Bronchial epithelial cell (primary cell): Measurements from ENCODE around the gene TMEM151B. TPM values are rescaled to one million over a fixed set of nuclear protein-coding genes. Genes with fewer than 3 reads are reported as not detected.

Source experiments
- DNase-seq: peaks from one replicate; pipeline ENCODE4 v3.0.0-alpha.2; 2010; ENCODE audit warnings: low read depth
- FAIRE-seq: peaks from 2 replicates; lab custom pipeline; 2011; peaks lifted over from hg19 to GRCh38; lab: Jason Lieb, UNC
- H3K27me3 ChIP-seq: 2 replicates; pipeline ENCODE4 v1.5.1; 2011; ENCODE audit warnings: low read length; ENCODE audit not compliant: control insufficient read depth, insufficient read depth
- H3K36me3 ChIP-seq: 2 replicates; pipeline ENCODE4 v1.5.1; 2011; ENCODE audit warnings: low read length; ENCODE audit not compliant: control insufficient read depth, insufficient read depth
- H3K4me3 ChIP-seq: 2 replicates; pipeline ENCODE4 v1.5.1; 2011; ENCODE audit warnings: mild to moderate bottlenecking, low read depth, low read length, control low read depth
- CTCF ChIP-seq: IDR thresholded peaks from 2 replicates; pipeline ENCODE4 v1.5.1; 2011; ENCODE audit warnings: mild to moderate bottlenecking, moderate library complexity, low read length, control low read depth, inconsistent platforms; ENCODE audit not compliant: insufficient read depth, severe bottlenecking
- total RNA-seq: library from RNA; depleted of rRNA; stranded (reverse); fragments of >200 nt; gene quantifications from 2 replicates; pipeline ENCODE4 v1.2.1, GENCODE V29; 2014

The TMEM151B gene
- total RNA-seq, 1 donor from 2014 or later, result not detected

DNA sequence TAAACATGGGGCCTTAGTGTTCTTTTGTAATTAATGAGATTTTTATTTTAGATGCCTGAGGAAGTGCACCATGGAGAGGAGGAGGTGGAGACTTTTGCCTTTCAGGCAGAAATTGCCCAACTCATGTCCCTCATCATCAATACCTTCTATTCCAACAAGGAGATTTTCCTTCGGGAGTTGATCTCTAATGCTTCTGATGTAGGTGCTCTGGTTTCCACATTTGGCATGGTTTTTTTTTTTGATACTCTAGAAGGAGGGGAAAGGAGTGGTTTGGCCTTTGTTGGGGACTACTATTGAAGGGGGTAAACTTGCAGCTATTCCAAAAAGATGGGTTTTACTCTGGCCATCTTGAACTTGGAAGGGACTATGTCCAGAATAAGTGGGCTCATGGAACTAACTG lies 21.7 kb upstream of the TMEM151B start:
- no peak for DNase-seq
- peaks cover 22% of the 10 kb centered on the region for H3K36me3 ChIP-seq
- TF ChIP-seq CTCF, result no peak
- no peak for FAIRE-seq
- no peaks in the 10 kb centered on the region for H3K27me3 ChIP-seq
- peak overlapping the region; percentile 59 for H3K4me3 ChIP-seq

DNA sequence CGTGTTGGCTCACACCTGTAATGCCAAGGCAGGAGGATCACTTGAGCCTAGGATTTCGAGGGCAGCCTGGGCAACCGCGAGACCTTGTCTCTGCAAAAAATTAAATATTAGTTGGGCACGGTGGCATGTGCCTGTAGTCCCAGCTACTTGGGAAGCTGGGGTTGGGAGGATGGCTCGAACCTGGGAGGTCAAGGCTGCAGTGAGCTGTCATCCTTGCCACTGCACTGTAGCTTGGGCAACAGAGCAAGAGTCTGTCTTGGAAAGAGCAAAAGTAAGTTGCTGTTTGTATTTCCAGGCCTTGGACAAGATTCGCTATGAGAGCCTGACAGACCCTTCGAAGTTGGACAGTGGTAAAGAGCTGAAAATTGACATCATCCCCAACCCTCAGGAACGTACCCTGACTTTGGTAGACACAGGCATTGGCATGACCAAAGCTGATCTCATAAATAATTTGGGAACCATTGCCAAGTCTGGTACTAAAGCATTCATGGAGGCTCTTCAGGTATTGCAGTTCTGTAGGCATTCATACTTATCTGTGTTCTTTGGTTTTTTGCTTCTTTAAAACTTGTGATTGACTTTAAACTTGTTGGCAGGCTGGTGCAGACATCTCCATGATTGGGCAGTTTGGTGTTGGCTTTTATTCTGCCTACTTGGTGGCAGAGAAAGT lies 21.0 kb upstream of the TMEM151B start:
- Histone ChIP-seq H3K36me3 (peaks cover 25% of the 10 kb centered on the region), H3K27me3 (no peaks in the 10 kb centered on the region), H3K4me3 (no peak overlapping the region)
- FAIRE-seq (no peak), DNase-seq (no peak)
- no peak for TF ChIP-seq CTCF

DNA sequence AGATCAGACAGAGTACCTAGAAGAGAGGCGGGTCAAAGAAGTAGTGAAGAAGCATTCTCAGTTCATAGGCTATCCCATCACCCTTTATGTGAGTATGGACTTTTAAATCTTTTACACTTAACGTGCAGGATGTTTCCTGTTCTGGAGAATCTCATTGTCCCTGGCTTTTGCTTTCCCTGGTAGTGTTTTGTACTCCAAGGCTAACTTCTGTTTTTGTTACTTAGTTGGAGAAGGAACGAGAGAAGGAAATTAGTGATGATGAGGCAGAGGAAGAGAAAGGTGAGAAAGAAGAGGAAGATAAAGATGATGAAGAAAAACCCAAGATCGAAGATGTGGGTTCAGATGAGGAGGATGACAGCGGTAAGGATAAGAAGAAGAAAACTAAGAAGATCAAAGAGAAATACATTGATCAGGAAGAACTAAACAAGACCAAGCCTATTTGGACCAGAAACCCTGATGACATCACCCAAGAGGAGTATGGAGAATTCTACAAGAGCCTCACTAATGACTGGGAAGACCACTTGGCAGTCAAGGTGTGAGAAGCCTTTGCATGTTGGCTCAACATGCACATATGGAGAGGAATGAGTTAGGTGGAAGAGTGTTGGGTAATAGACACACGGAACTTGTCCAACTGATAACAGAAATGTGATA lies 20.1 kb upstream of the TMEM151B start:
- Histone ChIP-seq H3K27me3 (no peaks in the 10 kb centered on the region), H3K36me3 (peaks cover 33% of the 10 kb centered on the region), H3K4me3 (no peak overlapping the region)
- DNase-seq (no peak), FAIRE-seq (no peak)
- TF ChIP-seq CTCF, result no peak

- DNase-seq, result no peak
- H3K27me3 ChIP-seq, result no peaks in the 10 kb centered on the region
- FAIRE-seq, result no peak
- TF ChIP-seq CTCF, result no peak
- H3K4me3 ChIP-seq, result no peak overlapping the region
- H3K36me3 ChIP-seq, result peaks cover 34% of the 10 kb centered on the region
These were observed 19.5 kb upstream of the TMEM151B start for GRCh38 chr6:44250718-44251123.

DNA sequence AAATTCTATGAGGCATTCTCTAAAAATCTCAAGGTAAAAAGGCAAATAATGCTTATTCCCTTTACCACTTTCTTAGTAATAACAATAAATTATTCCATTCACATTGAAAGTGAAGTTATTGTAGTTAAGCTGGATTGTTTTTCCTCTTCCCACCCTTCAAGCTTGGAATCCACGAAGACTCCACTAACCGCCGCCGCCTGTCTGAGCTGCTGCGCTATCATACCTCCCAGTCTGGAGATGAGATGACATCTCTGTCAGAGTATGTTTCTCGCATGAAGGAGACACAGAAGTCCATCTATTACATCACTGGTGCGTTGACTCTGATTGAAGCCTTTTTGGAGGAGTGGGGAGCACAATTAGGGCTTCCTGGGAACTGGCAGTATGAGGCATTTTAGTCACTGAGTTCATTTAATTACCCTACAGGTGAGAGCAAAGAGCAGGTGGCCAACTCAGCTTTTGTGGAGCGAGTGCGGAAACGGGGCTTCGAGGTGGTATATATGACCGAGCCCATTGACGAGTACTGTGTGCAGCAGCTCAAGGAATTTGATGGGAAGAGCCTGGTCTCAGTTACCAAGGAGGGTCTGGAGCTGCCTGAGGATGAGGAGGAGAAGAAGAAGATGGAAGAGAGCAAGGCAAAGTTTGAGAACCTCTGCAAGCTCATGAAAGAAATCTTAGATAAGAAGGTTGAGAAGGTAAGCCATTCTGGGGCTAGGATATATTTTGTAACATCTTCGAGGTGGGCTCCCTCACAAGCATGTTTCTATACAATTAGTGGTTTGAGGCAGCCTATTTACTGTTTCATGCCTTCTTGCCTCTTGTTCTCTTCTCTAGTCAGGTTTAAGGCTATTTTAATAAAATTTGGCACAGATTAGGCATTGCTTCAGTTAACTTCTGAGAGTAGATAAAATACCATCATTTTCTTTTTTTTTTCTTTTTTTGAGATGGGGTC lies 18.4 kb upstream of the TMEM151B start:
- DNase-seq (no peak), FAIRE-seq (no peak)
- H3K36me3 ChIP-seq, result peaks cover 34% of the 10 kb centered on the region

More for the DNA sequence above, 18.4 kb upstream of the TMEM151B start:
- no peaks in the 10 kb centered on the region for H3K27me3 ChIP-seq
- TF ChIP-seq CTCF, result no peak
- H3K4me3 ChIP-seq, result no peak overlapping the region
